ENCODE data around the gene SEMA4C. TPM values are rescaled to one million over a fixed set of nuclear protein-coding genes. Genes with fewer than 3 reads are reported as not detected.
A peak's percentile ranks its signal among the peaks of the same experiment; 100 is the strongest.

SEMA4C gene
- total and polyA plus RNA-seq, 9 of the 15 experiments (the other 6 are each of a cell fraction or from before 2014, with no cell fraction given) = 0.32 to 59.7 (median 23.9) TPM

DNA sequence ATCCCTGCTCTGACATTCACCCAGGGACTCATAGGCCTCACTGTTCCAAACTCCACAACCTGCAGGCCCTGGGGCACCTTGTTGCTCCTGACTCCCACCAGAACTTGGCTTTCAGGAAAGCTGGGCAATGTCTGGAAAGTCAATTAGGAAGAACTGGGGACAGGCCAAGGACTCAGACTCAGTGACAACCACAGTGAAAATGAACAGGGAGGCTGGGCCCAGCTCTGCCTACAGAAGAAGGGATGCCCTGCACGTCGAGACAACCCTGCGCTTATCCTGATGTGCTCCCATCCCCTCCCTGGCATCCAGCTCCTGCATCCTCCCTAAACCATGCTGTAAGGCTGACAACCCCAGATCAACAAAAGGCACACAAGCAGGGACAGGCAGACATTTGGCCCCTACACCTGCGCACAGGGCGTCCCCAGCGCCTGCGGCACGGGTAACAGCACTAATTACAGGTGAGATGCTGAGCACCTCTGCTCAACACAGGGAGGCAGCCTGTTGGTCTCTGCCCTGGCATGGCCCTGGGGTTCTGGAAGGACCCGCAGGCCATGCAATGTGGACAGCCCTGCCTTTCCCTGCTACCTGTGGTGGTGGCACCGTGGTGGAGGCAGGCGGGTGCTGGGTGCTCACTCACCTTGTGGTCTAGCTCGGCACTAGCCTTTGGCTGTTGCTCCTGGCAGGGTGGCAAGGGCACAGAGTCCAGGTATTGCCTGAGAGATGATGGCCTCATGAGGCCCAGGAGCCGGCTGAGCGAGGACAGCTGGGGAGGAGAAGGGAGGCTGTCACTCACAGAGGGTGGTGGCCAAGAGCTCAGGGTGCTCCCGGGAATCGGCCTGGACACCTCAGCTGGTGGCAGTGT, 23.6 kb upstream of the SEMA4C start (continued):
- TF ChIP-seq WHSC1 (IDR thresholded peaks at IDR 0.05; ENCODE audit: low read length) (peak; percentile 51), NR4A1 (CRISPR knock-in tag; IDR thresholded peaks at IDR 0.05) (no peak), NR4A1 (tag; IDR thresholded peaks at IDR 0.05) (0 out of 2 replicates have a peak, but pooled peaks have one; percentile 41), ZNF785 (CRISPR knock-in tag; IDR thresholded peaks at IDR 0.05) (no peak), RBBP5 (IDR thresholded peaks at IDR 0.05; ENCODE audit: borderline replicate concordance, insufficient read depth, low read length, poor library complexity, severe bottlenecking) (peak; percentile 58), FOXA3 (CRISPR knock-in tag; conservative IDR thresholded peaks at IDR 0.05 in 1 of 2, IDR thresholded peaks at IDR 0.05 in 1 of 2) (0 out of 4 replicates have a peak, but pooled peaks of 1 of the 2 experiments have one; percentile 35), PKNOX1 (IDR thresholded peaks at IDR 0.05) (peak; percentile 94), ZNF121 (CRISPR knock-in tag; conservative IDR thresholded peaks at IDR 0.05) (no peak), ZFX (CRISPR knock-in tag; IDR thresholded peaks at IDR 0.05) (no peak; the same call in 1 of the 2 replicates), ZNF77 (CRISPR knock-in tag; IDR thresholded peaks at IDR 0.05) (no peak), CBX1 (IDR thresholded peaks at IDR 0.05; ENCODE audit: low read depth) (no peak), RHOXF2B (CRISPR knock-in tag; conservative IDR thresholded peaks at IDR 0.05) (no peak), ZBTB12 (CRISPR knock-in tag; IDR thresholded peaks at IDR 0.05) (no peak), GABPB2 (CRISPR knock-in tag; conservative IDR thresholded peaks at IDR 0.05) (no peak)
- TF ChIP-seq, protein P1, sequence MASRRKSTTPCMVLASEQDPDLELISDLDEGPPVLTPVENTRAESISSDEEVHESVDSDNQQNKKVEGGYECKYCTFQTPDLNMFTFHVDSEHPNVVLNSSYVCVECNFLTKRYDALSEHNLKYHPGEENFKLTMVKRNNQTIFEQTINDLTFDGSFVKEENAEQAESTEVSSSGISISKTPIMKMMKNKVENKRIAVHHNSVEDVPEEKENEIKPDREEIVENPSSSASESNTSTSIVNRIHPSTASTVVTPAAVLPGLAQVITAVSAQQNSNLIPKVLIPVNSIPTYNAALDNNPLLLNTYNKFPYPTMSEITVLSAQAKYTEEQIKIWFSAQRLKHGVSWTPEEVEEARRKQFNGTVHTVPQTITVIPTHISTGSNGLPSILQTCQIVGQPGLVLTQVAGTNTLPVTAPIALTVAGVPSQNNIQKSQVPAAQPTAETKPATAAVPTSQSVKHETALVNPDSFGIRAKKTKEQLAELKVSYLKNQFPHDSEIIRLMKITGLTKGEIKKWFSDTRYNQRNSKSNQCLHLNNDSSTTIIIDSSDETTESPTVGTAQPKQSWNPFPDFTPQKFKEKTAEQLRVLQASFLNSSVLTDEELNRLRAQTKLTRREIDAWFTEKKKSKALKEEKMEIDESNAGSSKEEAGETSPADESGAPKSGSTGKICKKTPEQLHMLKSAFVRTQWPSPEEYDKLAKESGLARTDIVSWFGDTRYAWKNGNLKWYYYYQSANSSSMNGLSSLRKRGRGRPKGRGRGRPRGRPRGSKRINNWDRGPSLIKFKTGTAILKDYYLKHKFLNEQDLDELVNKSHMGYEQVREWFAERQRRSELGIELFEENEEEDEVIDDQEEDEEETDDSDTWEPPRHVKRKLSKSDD (conservative IDR thresholded peaks at IDR 0.05; ENCODE audit: low read length) = no peak
- TF ChIP-seq, protein P2, sequence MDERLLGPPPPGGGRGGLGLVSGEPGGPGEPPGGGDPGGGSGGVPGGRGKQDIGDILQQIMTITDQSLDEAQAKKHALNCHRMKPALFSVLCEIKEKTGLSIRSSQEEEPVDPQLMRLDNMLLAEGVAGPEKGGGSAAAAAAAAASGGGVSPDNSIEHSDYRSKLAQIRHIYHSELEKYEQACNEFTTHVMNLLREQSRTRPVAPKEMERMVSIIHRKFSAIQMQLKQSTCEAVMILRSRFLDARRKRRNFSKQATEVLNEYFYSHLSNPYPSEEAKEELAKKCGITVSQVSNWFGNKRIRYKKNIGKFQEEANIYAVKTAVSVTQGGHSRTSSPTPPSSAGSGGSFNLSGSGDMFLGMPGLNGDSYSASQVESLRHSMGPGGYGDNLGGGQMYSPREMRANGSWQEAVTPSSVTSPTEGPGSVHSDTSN (CRISPR knock-in tag; IDR thresholded peaks at IDR 0.05; ENCODE audit: low read depth) = peak; percentile 39; the same call in 1 of the 2 replicates
- TF ChIP-seq, protein P2 (tag; conservative IDR thresholded peaks at IDR 0.05; ENCODE audit: low read depth) = no peak
- TF ChIP-seq, protein P3, sequence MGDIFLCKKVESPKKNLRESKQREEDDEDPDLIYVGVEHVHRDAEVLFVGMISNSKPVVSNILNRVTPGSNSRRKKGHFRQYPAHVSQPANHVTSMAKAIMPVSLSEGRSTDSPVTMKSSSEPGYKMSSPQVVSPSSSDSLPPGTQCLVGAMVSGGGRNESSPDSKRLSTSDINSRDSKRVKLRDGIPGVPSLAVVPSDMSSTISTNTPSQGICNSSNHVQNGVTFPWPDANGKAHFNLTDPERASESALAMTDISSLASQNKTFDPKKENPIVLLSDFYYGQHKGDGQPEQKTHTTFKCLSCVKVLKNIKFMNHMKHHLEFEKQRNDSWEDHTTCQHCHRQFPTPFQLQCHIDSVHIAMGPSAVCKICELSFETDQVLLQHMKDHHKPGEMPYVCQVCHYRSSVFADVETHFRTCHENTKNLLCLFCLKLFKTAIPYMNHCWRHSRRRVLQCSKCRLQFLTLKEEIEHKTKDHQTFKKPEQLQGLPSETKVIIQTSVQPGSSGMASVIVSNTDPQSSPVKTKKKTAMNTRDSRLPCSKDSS (IDR thresholded peaks at IDR 0.05; ENCODE audit: low read depth, partially characterized antibody) = no peak
